GM19193 (cell line): Measurements from ENCODE around the gene CAPN2.

ENCODE experiments used
- POLR2A ChIP-seq: IDR thresholded peaks from 4 replicates; pipeline ENCODE4 v1.6.1; 2011; ENCODE audit not compliant: insufficient read depth, insufficient read length; ENCODE audit errors: extremely low read depth

CAPN2 gene

DNA sequence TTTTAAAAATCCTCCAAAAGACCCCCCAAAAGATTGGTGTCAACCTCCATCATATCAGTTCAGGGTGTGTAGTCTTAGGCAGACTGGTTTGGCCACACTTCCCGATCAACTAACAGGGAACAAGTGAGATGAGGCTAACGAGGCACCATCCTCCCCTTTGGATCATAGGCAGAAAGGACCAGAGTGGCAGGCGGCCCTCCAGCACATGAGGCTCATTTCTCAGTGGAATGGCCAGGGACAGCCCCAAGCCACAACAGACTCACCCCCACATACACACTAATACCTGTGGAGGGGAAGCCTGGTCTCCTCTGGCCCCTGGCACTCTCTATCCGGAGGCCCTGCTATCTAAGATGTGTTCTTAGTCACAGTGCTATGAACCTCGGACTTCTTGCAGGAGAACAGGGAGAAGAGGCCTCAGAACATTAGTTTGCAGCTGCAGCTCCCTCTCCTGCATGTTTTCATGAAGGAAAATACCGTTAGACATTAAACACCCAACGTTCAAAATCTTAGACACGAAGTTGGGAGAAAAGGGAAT lies 17.3 kb upstream of the CAPN2 start:
- no peak for TF ChIP-seq POLR2A

DNA sequence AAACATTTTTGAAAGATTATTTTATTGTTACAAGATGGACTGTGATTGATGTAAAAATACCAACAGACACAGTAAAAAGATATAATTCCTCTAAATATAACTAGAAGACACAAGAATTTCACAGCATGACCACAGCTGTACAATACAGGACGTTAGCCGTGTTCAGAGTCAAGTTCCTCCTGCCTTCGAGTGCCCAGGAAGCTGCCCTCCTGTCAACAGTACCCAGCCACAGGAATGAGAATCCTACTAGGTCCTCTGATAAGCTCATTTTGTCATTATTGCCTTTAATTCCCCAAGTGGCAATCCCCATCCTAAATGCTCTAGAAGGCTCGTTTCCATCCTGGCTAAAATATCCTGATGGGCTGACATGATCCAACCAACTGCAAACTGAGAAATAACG lies 16.4 kb upstream of the CAPN2 start:
- TF ChIP-seq POLR2A, result no peak

DNA sequence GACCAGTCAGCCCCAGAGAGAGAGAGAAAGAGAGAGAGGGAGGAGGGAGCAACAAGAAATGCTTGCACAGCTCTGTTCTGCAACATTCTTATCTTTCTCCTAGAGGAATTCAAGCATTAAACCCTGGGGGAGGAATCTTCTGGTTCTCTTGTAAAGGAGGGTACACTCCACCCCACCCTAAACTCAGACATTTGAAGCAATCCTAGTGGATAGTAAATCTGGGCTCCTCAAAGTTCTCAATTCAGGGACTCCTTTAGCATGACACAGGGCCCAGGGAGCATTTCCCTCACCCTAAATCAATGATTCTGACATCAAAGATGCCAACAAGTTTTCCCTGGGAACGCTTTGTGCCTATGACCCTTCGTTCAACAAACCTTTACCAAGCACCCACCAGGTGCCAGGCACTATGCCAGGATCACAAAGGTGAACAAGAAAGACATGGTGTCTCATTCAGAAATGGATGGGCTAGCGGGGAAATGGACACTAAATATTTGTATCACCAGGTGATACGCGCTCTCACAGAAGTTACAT lies 11.9 kb upstream of the CAPN2 start:
- TF ChIP-seq POLR2A, result no peak

DNA sequence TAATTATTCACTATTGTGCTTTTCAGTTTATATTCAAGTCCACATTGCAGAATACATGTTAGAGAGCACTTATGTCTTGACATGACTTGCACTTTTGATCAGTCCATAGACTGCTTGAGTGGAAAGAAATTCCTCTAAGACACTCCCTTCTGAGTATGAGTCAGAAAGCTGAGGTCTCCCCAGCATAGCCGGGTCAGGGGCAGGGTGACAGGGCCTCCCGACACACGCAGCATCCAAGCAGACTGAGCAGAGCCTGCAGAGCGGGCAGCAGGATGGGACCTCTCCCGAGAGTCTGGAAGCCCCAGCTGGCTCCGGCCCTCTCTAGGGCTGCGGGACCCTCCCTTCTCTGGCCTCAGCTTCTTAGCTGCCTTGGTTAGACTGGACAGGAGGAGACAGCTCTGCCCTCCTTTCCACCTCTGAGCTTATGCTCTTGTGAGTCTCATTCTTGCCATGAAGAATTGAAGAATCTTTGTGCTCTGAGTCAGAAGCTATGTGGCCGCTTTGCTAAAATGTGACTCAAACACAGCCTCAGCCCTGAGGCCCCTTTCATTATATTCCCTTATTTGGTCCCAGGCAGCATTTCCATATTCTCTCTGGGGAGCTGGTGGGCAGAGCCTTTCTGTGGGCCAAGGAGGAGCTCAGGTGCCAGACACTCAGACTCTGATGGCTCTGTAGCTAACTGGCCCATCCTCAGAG lies 11.2 kb upstream of the CAPN2 start:
- TF ChIP-seq POLR2A, result no peak

DNA sequence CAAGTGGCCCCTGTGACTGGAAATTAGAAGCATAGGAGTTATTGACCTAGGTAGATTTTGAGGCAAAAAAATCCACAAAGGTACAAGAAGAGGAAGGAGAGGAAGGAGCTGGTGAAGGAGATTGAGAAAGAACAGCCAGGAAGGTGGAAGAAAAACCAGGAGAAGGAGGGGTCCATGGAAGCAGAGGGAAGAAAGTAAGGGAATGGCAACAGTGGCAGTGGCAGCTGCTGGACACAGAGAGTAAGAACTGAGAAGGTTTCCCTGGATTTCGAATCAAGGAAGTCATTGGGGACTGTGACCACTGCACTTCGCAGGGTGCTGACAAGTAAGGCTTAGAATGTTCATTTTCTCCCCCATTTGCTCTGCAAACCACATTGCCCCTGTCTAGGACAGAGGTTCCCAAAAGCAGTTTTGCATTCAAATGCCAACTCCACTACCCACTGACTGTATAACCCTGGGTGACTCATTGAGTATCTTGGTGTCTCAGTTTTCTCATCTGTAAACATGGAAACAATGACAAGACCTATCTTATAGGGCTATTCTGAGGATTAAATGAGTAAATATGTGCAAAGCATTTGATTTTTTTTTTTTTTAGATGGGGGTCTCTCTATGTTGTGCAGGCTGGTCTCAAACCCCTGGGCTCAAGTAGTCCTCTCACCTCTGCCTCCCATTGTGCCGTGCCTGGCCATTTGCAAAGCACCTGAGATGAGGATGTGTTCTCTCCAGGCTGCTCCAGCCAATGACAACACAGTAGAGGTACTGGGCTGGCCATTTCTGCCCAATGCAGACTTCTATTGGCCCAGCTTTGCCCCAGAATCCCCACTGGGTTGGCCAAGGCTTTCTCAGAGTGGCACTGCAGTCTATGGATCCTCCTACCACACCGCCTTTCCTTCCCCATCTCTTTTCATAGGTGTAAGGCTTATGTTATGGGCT lies 9.3 kb upstream of the CAPN2 start:
- TF ChIP-seq POLR2A, result no peak

DNA sequence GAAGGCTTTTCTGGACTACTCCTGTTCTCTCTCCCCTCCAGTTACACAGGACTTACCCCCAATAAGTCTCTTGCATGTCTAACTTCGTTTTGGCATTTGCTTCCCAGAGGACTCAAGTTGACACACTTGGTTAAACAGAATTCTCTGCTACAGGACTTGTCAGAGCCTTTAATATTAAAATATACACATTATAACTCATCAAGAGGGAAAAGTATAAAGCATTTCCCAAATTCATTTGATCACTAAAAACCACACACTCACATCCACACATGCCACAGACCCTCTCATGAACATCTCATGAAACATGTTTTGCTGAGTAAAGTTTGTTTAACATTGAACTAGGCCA lies 8.7 kb upstream of the CAPN2 start:
- TF ChIP-seq POLR2A, result no peak

DNA sequence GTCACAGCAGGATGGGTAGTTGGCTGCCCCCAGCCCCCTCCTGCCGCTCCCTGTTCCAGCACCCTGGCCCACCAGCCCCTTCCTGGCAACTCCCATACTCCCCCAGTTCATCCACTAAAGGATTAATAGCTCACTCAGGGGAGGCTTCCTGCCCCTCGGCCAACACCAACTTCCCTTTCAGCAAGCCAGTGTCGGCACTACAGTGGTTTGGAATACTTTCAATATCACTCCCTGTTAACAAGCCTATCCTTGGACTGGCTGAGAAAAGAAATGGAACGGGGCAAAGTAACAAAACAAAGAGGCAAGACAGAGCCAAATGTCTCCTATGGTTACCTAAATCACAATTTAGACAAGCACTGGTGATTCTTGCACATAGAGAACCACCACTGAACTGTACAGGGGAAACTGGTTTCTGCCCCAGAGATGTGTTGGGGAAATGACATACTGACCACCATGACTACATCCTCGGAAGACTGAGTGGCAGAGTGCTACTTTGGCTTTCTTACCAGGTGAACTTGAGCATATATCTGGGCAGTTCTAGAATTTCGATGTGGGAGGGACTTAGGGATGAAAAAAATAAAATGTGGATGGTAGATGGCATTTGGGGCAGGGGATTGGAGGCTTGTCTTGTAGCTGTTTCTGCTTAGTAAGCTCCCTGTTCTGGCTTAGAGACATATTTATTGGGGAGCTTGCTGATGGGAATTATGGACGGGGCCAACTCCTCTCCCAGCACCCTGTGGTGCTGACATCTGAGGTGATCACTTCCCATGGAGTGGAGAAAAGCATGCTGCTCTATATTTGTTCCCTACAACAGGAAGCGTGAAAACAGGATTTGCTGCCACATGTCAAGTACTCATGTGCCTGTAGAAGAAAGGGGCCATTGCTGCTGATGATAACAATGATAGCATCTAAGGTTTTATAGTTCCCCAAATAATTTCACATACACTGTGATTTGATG lies 7.1 kb upstream of the CAPN2 start:
- no peak for TF ChIP-seq POLR2A

DNA sequence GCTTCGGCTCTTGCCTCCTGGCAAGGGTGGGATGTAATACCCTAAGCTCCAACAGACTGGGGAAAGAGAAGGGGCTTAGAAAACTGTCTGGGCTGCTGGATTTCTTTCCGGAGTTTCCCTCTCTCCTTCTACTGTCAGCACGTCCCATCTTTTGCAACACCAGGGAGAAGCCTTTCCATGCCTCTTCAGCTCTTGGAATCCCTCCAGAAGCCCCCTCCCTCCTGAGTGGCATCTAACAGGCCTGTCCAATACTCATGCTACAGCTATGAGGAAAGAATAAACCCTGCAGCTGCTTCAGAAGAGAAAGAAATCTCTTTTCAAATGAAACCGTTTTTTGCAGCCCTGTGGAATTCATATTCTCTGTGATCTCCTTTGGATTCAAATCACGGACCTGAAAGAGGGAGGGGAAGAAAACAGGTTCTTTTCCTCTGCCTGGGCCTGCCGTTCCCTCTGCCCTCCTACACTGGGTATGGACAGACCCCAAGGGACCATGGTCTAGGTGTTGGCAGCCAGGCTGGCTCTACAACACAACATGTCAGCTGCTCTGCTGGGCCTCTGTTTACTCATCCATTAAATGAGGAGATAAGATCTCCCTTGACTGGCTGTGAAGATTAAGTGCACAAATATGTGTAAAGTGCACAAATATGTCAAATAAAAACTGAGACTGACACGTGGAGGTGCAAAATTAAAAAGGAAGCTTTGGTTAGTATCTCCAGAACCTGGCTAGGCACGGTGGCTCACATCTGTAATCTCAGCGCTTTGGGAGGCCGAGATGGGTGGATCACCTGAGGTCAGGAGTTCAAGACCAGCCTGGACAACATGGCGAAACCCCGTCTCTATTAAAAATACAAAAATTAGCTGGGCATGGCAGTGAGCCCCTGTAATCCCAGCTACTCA lies 6.0 kb upstream of the CAPN2 start:
- no peak for TF ChIP-seq POLR2A

DNA sequence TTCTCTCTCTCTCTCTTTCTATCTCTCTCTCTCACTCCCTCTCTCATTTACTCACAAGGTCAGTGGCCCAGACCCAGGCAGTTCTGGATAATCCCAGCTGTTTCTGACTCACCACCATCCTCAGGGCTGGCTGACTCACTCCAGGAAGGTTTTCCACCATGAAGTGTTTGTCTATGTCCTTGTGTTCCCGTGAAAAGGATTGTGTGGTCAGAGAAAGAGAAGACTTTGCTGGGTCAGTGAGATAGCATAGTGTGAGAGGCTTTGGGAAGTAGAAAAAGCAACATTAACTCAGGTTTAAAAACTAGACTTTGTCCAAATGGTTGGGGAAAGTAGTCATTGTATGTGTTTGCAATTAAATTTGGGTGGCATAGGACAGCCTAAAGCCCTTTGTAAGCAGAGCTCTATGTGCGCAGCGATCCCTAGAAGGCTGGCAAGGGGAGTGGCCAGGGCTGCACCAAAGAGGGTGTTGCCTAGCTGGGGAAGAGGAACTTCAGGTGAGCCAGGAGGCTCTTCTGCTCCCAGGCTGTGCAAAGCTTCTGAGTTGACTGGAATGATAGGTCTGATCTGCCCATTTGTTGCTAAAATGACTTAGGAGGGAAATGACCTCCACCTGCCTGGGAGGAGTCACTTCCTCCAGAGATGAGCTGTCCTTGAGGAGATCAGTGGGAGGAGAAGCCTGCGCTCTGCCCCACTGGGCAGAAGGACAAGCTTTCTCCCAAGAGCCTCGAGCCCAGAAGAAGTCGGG lies 4.9 kb upstream of the CAPN2 start:
- no peak for TF ChIP-seq POLR2A

DNA sequence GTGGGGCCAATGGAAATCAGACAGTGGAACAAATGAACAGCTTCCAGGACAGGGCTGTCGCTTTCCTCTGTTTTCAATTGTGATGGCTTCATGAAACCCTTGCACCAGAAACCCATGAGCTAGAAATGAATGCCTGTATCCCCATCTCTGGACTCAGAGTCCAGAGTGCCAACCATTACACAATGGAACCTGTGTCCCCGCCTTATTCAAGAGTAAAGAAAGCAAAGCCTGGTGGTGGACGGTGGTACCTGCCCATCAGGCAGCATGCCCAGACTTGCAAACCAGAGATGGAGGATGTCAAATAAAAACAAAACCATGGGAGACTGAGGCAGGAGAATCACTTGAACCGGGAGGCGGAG lies 4.4 kb upstream of the CAPN2 start:
- no peak for TF ChIP-seq POLR2A

DNA sequence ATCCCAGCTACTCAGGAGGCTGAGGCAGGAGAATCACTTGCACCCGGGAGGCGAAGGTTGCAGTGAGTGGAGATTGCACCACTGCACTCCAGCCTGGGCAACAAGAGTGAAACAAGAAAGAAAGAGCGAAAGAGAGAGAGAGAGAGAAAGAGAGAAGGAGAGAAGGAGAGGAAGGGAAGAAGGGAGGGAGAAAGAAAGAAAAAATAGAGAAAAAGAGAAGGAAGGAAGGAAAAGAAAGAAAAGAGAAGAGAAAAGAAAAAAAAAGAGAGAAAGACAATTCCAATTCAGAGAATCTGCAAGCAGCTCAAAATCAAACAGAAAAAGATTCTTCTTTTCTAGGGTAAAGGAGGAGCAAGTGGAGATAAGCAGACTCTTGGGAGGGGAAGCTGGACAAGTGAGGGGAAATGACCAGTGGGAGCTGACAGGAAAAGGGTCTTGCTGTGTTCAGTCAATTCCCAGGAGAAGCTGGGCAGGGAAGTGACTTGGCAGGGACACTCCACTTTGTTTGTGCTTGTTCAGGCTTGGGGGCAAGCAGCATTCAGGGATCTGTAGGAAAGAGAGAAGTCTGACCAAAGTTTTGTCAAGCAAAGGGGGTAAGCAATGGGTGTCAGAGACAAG lies 3.6 kb upstream of the CAPN2 start:
- TF ChIP-seq POLR2A, result no peak

DNA sequence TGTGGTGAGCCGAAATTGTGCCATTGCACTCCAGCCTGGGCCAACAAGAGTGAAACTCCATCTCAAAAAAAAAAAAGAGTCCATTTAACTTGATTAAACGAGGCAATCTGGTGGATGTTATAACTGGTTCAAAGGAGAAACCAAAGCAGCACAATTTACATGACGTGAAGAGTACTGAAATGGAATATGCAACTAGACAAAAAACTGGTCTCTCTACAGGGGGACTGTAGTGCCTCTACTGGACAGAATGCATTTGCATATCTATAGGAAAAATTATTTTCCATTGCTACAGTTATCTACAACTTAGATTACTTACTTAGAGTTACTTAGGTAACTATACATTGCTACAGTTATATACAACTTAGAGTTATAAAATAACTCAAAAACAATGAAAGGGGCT lies 2.7 kb upstream of the CAPN2 start:
- no peak for TF ChIP-seq POLR2A

DNA sequence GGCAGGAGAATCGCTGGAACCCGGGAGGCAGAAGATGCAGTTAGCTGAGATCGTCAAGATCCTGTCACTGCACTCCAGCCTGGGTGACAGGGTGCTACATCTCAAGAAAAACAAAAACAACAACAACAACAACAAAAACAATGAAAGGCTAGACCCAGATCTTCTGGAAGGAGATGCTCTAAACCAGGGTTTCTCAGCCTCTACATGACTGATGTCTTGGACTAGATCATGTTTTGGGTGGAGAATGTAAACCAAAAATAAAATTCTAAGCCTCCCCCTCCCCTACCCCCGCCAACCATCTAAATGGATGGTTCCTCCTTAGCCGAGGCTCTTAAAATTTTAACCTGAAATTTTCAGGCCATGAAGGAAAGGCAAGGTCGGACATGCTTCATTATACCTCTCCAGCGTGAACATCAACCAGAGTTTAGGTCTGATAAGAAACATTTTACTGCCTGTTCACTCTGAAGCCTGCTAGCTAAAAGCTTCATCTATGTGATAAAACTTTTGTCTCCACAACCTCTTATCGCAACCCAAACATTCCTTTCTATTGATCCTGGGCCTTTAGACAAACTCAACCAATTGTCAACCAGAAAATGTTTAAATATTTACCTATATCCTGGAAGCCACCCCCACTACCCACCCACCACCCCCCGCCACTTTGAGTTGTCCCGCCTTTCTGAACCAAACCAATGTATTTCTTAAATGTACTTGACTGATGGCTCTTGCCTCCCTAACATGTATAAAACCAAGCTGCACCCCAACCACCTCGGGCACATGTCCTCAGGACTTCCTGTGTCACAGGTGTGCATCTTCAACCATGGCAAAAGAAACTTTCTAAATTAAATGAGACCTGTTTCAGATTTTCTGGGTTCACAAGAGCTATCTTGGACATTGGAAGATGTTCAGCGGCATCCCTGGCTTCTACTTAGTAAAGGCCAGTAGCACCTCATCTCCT lies 1.9 kb upstream of the CAPN2 start:
- no peak for TF ChIP-seq POLR2A
